Measurements from ENCODE around the gene ERICH6B. TPM values are rescaled to one million over a fixed set of nuclear protein-coding genes. Genes with fewer than 3 reads are reported as not detected.

The ERICH6B gene
- total RNA-seq, 1 donor from 2014 or later, result not detected

GRCh38 chr13:45604892-45605291 is 10.6 kb downstream of the ERICH6B start:
- no peaks in the 10 kb centered on the region for H3K9me3 Mint-ChIP-seq
- H3K4me3 Mint-ChIP-seq, result no peak overlapping the region
- DNase-seq (ENCODE audit: low read depth, low spot score), result no peak
- peaks cover 15% of the 10 kb centered on the region for H3K4me1 Mint-ChIP-seq
- H3K36me3 Mint-ChIP-seq (ENCODE audit: low read depth), result no peaks in the 10 kb centered on the region
- no peaks in the 10 kb centered on the region for H3K27me3 Mint-ChIP-seq (ENCODE audit: low read depth)
- H3K27ac Mint-ChIP-seq (ENCODE audit: unreplicated experiment), result no peak overlapping the region
- no peak for TF ChIP-seq CTCF (conservative IDR thresholded peaks at IDR 0.05)

GRCh38 chr13:45603338-45603737 is 12.2 kb downstream of the ERICH6B start:
- Mint-ChIP-seq H3K27ac (ENCODE audit: unreplicated experiment) (no peak overlapping the region), H3K27me3 (ENCODE audit: low read depth) (no peaks in the 10 kb centered on the region), H3K4me3 (no peak overlapping the region), H3K9me3 (no peaks in the 10 kb centered on the region), H3K4me1 (peaks cover 13% of the 10 kb centered on the region), H3K36me3 (ENCODE audit: low read depth) (no peaks in the 10 kb centered on the region)
- TF ChIP-seq CTCF (conservative IDR thresholded peaks at IDR 0.05), result no peak
- DNase-seq (ENCODE audit: low read depth, low spot score), result no peak

- Mint-ChIP-seq H3K27me3 (ENCODE audit: low read depth) (peaks cover 5% of the 10 kb centered on the region), H3K36me3 (ENCODE audit: low read depth) (no peaks in the 10 kb centered on the region), H3K4me1 (peaks cover 13% of the 10 kb centered on the region), H3K9me3 (no peaks in the 10 kb centered on the region), H3K4me3 (no peak overlapping the region), H3K27ac (ENCODE audit: unreplicated experiment) (peak overlapping the region; percentile 2)
- no peak for TF ChIP-seq CTCF (conservative IDR thresholded peaks at IDR 0.05)
- DNase-seq (ENCODE audit: low read depth, low spot score), result no peak
Measured at GRCh38 chr13:45602183-45603170, 13.1 kb downstream of the ERICH6B start.

GRCh38 chr13:45601680-45602079 is 13.9 kb downstream of the ERICH6B start:
- no peaks in the 10 kb centered on the region for H3K9me3 Mint-ChIP-seq
- no peak for DNase-seq (ENCODE audit: low read depth, low spot score)
- peaks cover 11% of the 10 kb centered on the region for H3K27me3 Mint-ChIP-seq (ENCODE audit: low read depth)
- peaks cover 13% of the 10 kb centered on the region for H3K4me1 Mint-ChIP-seq
- no peak overlapping the region for H3K27ac Mint-ChIP-seq (ENCODE audit: unreplicated experiment)
- H3K4me3 Mint-ChIP-seq, result no peak overlapping the region
- no peaks in the 10 kb centered on the region for H3K36me3 Mint-ChIP-seq (ENCODE audit: low read depth)
- no peak for TF ChIP-seq CTCF (conservative IDR thresholded peaks at IDR 0.05)

- H3K27ac Mint-ChIP-seq (ENCODE audit: unreplicated experiment), result no peak overlapping the region
- peaks cover 19% of the 10 kb centered on the region for H3K27me3 Mint-ChIP-seq (ENCODE audit: low read depth)
Measured at GRCh38 chr13:45598597-45598996, 16.9 kb downstream of the ERICH6B start.

More at GRCh38 chr13:45598597-45598996, 16.9 kb downstream of the ERICH6B start:
- no peak overlapping the region for H3K4me3 Mint-ChIP-seq
- no peaks in the 10 kb centered on the region for H3K36me3 Mint-ChIP-seq (ENCODE audit: low read depth)
- peaks cover 13% of the 10 kb centered on the region for H3K4me1 Mint-ChIP-seq
- no peaks in the 10 kb centered on the region for H3K9me3 Mint-ChIP-seq
- no peak for TF ChIP-seq CTCF (conservative IDR thresholded peaks at IDR 0.05)
- DNase-seq (ENCODE audit: low read depth, low spot score), result no peak

All from neural crest cell (in vitro differentiated cells).